Natural killer cell (primary cell): ENCODE measurements around the gene SMARCAL1. TPM values are rescaled to one million over a fixed set of nuclear protein-coding genes. Genes with fewer than 3 reads are reported as not detected.

ENCODE experiments used
- ATAC-seq, 3 donors: fragments of 150-1000 bp in 2 of 3; fragments of 200-7000 bp in 1 of 3; cut with Tn5 transposase; 1 replicate in 1 of 3; 2 replicates in 2 of 3; pipeline ENCODE4 v1.10.0; 2021; ENCODE audit warnings: mild to moderate bottlenecking in 2 of 3, moderate library complexity in 2 of 3
- DNase-seq, 2 donors: peaks; one replicate each; pipeline versions ENCODE4 v3.0.0 to v3.0.0-alpha.2; 2013 to 2021; ENCODE audit warnings: mixed read lengths in 1 of 2
- H3K27ac ChIP-seq: one replicate; pipeline ENCODE4 v1.5.1; 2013; ENCODE audit warnings: mild to moderate bottlenecking, low read length
- H3K27me3 ChIP-seq: one replicate; pipeline ENCODE4 v1.6.1; 2013; ENCODE audit warnings: low read length; ENCODE audit not compliant: control insufficient read depth, insufficient read depth
- H3K36me3 ChIP-seq: one replicate; pipeline ENCODE4 v1.6.1; 2013; ENCODE audit warnings: low read length; ENCODE audit not compliant: control insufficient read depth, insufficient read depth
- H3K4me1 ChIP-seq: one replicate; pipeline ENCODE4 v1.6.1; 2013; ENCODE audit warnings: low read length; ENCODE audit not compliant: control insufficient read depth, insufficient read depth
- H3K4me3 ChIP-seq: one replicate; pipeline ENCODE4 v1.5.1; 2013; ENCODE audit warnings: low read length
- H3K9me3 ChIP-seq: one replicate; pipeline ENCODE4 v1.6.1; 2013; ENCODE audit warnings: low read length; ENCODE audit not compliant: control insufficient read depth, insufficient read depth
- H3K27ac Mint-ChIP-seq, 2 donors: one replicate each; pipeline ENCODE4 v1.8.0; 2022; ENCODE audit warnings: mild to moderate bottlenecking in 2 of 2, mixed read lengths in 2 of 2, moderate library complexity in 1 of 2
- H3K27me3 Mint-ChIP-seq, 2 donors: one replicate each; pipeline ENCODE4 v1.8.0; 2022; ENCODE audit warnings: low read depth in 2 of 2, mixed read lengths in 2 of 2
- H3K36me3 Mint-ChIP-seq: one replicate; pipeline ENCODE4 v1.8.0; 2022; ENCODE audit warnings: mixed read lengths
- H3K4me1 Mint-ChIP-seq, 2 donors: one replicate each; pipeline ENCODE4 v1.8.0; 2022; ENCODE audit warnings: mixed read lengths in 2 of 2
- H3K4me3 Mint-ChIP-seq: one replicate; pipeline ENCODE4 v1.8.0; 2022; ENCODE audit warnings: mild to moderate bottlenecking, moderate library complexity, mixed read lengths
- H3K9me3 Mint-ChIP-seq, 2 donors: one replicate each; pipeline ENCODE4 v1.8.0; 2022; ENCODE audit warnings: mixed read lengths in 2 of 2
- WGBS: methylation state at CpG from one replicate; pipeline ENCODE4 v1.1.7; 2013; ENCODE audit warnings: missing lambda C conversion rate; ENCODE audit not compliant: insufficient coverage; 5-methylcytosine and 5-hydroxymethylcytosine counted together
- intact Hi-C: fragments of 100-400 bp; cut with micrococcal nuclease; formaldehyde crosslinking; loops from one replicate; pipeline ENCODE4 v1.14.2; 2022
- total RNA-seq, 4 donors: library from RNA; stranded (reverse); fragments of 120-200 nt in 1 of 4; gene quantifications; one replicate each; pipeline versions ENCODE4 v1.2.3 to v1.2.4, GENCODE V29; 2013 to 2022
- TF ChIP-seq, protein P1 (sequence below): fragments of 200-600 bp; IDR thresholded peaks from one replicate; pipeline ENCODE4 v1.8.0; 2022; ENCODE audit warnings: antibody characterized with exemption

Gene SMARCAL1
- total RNA-seq, 3 donors from 2014 or later (not counting 1 experiment from before 2014, with no cell fraction given) = 18.7 to 25.6 (median 22.8) TPM

DNA sequence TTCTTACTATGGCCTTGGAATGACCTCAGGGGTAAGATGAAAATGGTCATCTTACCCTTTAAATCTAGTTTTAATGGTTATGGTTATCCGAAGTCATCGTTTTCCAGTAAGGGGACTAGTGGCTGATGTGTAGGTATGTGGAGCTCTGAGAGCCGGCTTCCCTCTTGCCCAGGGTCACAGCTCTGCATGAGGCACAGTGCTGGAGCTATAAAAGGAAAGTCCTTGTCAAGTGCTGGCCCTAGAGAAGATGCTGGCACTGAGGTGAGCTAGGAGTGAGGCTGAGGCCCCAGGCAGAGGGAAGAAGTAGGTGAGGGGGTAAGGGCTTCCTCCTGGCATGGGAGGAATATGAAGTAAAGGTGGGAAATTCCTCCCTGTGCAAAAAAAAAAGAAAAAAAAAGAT, 35.0 kb downstream of the SMARCAL1 start:
- H3K36me3 ChIP-seq = peaks cover 86% of the 10 kb centered on the region
- H3K4me1 ChIP-seq = no peaks in the 10 kb centered on the region
- H3K27me3 ChIP-seq = no peaks in the 10 kb centered on the region
- no peak overlapping the region for H3K4me3 Mint-ChIP-seq
- H3K9me3 Mint-ChIP-seq = peaks cover 0 to 3% of the 10 kb centered on the region in 2 donors
- no peaks in the 10 kb centered on the region for H3K27me3 Mint-ChIP-seq
- no peak overlapping the region for H3K27ac Mint-ChIP-seq
- WGBS = 95% methylated on average over 3 of the region's 3 CpGs
- H3K4me3 ChIP-seq = no peak overlapping the region
- intact Hi-C loops = no loop called here
- no peaks in the 10 kb centered on the region for H3K4me1 Mint-ChIP-seq
- H3K27ac ChIP-seq = no peak overlapping the region
- DNase-seq = no peak
- TF ChIP-seq, protein P1, sequence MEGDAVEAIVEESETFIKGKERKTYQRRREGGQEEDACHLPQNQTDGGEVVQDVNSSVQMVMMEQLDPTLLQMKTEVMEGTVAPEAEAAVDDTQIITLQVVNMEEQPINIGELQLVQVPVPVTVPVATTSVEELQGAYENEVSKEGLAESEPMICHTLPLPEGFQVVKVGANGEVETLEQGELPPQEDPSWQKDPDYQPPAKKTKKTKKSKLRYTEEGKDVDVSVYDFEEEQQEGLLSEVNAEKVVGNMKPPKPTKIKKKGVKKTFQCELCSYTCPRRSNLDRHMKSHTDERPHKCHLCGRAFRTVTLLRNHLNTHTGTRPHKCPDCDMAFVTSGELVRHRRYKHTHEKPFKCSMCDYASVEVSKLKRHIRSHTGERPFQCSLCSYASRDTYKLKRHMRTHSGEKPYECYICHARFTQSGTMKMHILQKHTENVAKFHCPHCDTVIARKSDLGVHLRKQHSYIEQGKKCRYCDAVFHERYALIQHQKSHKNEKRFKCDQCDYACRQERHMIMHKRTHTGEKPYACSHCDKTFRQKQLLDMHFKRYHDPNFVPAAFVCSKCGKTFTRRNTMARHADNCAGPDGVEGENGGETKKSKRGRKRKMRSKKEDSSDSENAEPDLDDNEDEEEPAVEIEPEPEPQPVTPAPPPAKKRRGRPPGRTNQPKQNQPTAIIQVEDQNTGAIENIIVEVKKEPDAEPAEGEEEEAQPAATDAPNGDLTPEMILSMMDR = no peak
- H3K36me3 Mint-ChIP-seq = peaks cover 64% of the 10 kb centered on the region
- no peaks in the 10 kb centered on the region for H3K9me3 ChIP-seq
- ATAC-seq = no peak

DNA sequence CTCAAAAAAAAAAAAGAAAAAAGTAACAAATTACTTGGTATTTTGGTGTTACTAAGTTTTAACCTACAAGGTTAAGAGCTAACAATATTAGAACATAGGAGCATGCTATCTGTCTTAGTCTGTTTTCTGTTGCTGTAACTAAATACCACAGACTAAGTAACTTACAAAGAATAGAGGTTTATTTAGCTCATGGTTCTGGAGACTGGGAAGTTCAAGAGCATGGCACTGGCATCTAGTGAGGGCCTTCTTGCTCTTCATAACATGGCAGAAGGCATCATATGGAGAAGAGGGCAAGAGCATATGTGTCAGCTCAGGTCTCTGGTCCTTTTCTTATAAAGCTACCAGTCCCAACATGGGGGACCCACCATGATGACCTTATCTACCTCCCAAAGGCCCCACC, 36.5 kb downstream of the SMARCAL1 start:
- Mint-ChIP-seq H3K27me3 (no peaks in the 10 kb centered on the region), H3K4me3 (no peak overlapping the region), H3K36me3 (peaks cover 59% of the 10 kb centered on the region), H3K9me3 (peaks cover 0 to 3% of the 10 kb centered on the region in 2 donors), H3K4me1 (no peaks in the 10 kb centered on the region), H3K27ac (no peak overlapping the region)
- Histone ChIP-seq H3K4me1 (no peaks in the 10 kb centered on the region), H3K4me3 (no peak overlapping the region), H3K27me3 (no peaks in the 10 kb centered on the region), H3K36me3 (peaks cover 91% of the 10 kb centered on the region), H3K27ac (no peak overlapping the region), H3K9me3 (no peaks in the 10 kb centered on the region)
- ATAC-seq (no peak), DNase-seq (no peak)
- intact Hi-C loops = no loop called here
- TF ChIP-seq, protein P1 = no peak

DNA sequence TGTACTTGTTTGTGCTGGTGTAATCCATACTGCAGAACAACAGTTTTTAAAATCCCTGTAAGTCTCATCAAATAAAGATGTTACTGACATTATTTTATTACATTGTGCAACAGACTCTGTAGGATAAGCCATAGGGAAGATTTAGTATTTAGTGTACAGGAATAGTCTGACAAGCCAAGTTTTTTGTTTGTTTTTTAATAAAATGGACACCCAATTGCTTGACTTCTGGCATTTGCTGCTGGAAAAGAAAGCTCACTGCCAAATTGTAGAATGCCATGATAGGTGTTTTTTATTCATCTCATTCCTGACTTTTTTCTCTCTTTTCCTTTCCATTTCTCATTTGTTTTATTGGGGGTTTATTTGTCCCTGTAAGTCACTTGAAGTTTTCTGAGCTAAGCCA, 38.1 kb downstream of the SMARCAL1 start:
- Mint-ChIP-seq H3K27ac (no peak overlapping the region), H3K4me1 (no peaks in the 10 kb centered on the region), H3K36me3 (peaks cover 58% of the 10 kb centered on the region), H3K27me3 (no peaks in the 10 kb centered on the region), H3K4me3 (no peak overlapping the region), H3K9me3 (peaks cover 0 to 3% of the 10 kb centered on the region in 2 donors)
- intact Hi-C loops = no loop called here
- DNase-seq = no peak
- H3K9me3 ChIP-seq = no peaks in the 10 kb centered on the region
- H3K36me3 ChIP-seq = peaks cover 94% of the 10 kb centered on the region
- H3K4me3 ChIP-seq = no peak overlapping the region
- TF ChIP-seq, protein P1 = no peak
- H3K4me1 ChIP-seq = no peaks in the 10 kb centered on the region
- H3K27ac ChIP-seq = no peak overlapping the region
- no peak for ATAC-seq
- H3K27me3 ChIP-seq = no peaks in the 10 kb centered on the region

GRCh38 chr2:216450784-216451183, 38.5 kb downstream of the SMARCAL1 start:
- intact Hi-C loops = no loop called here
- no peaks in the 10 kb centered on the region for H3K27me3 ChIP-seq
- no peaks in the 10 kb centered on the region for H3K27me3 Mint-ChIP-seq
- H3K36me3 ChIP-seq = peaks cover 91% of the 10 kb centered on the region
- H3K9me3 Mint-ChIP-seq = peaks cover 0 to 3% of the 10 kb centered on the region in 2 donors
- no peaks in the 10 kb centered on the region for H3K4me1 Mint-ChIP-seq
- H3K27ac ChIP-seq = no peak overlapping the region
- TF ChIP-seq, protein P1 = no peak
- no peak overlapping the region for H3K4me3 ChIP-seq
- H3K9me3 ChIP-seq = no peaks in the 10 kb centered on the region
- 99% methylated on average over 7 of the region's 7 CpGs for WGBS
- DNase-seq (no peak), ATAC-seq (no peak)
- peaks cover 58% of the 10 kb centered on the region for H3K36me3 Mint-ChIP-seq
- no peak overlapping the region for H3K27ac Mint-ChIP-seq
- no peak overlapping the region for H3K4me3 Mint-ChIP-seq
- no peaks in the 10 kb centered on the region for H3K4me1 ChIP-seq
